Stimulated activated CD4-positive, alpha-beta T cell treated with anti-CD3 and anti-CD28 coated beads, Interleukin-4, amount 100 ng/mL, for 4 hours (primary cell): ENCODE data around the gene KCNMA1.

ENCODE experiments used
- DNase-seq, 2 experiments: peaks; one replicate each; pipeline ENCODE4 v3.0.0-alpha.2; 2020

The KCNMA1 gene

GRCh38 chr10:77386838-77387237 is 250.8 kb downstream of the KCNMA1 start:
- no peak for DNase-seq

GRCh38 chr10:77386365-77386764 is 251.2 kb downstream of the KCNMA1 start:
- no peak for DNase-seq

DNA sequence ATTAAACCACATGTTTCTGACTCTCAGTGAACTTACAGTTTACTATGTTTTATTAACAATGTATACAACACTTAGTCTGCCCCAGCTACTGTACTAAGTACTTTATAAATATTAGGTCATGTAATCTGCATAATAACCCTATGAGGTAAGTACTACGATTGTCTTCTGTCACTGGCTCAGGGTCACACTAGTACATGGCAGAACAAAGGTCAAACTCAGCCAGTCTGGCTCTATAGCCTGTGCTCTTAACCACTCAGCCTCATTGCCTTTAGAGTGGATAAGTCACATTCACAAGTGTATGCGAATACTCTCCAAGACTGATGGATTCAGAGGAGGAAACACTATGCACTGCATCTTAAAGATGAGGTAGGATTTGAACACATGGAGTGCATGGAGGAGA is 252.3 kb downstream of the KCNMA1 start:
- DNase-seq: no peak

DNA sequence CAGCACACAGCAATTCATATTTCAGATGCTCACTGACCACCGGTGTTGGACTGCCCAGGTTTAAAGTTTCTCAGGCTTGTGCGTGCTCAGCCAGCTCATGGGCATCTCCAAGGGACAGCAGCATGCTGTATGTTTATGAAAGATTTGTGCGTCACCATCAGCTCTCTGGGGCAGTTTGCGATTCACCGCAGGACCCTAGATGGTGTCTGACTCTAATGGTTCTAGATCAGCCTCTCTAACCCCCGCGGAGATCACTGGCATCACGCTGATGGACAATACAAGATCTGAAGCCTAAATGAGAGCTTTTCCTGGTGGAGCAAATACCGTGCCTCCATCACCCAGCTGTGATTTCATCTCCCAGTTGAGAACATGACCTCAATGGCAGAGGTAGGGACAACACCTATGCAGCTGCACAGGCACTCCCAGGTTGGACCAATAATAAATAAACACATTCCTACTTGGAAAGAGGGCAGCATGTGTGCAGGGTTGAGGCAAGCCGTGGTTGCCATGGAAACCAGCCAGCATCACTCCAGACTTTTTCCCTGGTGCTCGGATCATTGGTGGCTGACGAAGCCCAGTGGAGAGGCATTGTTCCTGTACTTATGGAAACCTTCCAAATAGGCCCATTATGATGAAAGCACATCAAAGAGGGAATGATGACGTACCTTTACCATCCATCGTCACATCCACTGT is 253.6 kb downstream of the KCNMA1 start:
- no peak for DNase-seq

GRCh38 chr10:77381750-77382149 is 255.9 kb downstream of the KCNMA1 start:
- DNase-seq: no peak

DNA sequence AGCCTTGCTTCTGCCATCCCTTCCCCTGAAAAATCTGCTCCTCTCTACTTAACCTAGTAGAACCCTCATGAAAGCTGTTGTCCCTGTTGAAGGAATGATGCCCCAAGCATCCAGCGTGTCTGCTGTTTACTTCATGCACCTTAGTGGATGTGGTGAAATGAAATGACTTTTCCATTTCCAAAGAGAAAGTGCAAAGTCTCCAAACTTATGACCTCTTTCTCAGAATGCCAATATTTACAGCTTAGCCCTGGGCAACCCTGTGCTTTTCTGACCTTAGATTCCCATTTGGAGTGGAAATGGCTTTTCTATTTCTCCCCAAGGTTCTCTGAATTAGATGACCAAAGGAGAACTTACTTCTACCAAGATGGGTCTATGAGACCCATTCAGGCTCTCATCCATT is 256.9 kb downstream of the KCNMA1 start:
- DNase-seq: no peak

GRCh38 chr10:77380191-77380590 is 257.4 kb downstream of the KCNMA1 start:
- no peak for DNase-seq

- no peak for DNase-seq
These were observed 258.9 kb downstream of the KCNMA1 start for GRCh38 chr10:77378366-77379349.

DNA sequence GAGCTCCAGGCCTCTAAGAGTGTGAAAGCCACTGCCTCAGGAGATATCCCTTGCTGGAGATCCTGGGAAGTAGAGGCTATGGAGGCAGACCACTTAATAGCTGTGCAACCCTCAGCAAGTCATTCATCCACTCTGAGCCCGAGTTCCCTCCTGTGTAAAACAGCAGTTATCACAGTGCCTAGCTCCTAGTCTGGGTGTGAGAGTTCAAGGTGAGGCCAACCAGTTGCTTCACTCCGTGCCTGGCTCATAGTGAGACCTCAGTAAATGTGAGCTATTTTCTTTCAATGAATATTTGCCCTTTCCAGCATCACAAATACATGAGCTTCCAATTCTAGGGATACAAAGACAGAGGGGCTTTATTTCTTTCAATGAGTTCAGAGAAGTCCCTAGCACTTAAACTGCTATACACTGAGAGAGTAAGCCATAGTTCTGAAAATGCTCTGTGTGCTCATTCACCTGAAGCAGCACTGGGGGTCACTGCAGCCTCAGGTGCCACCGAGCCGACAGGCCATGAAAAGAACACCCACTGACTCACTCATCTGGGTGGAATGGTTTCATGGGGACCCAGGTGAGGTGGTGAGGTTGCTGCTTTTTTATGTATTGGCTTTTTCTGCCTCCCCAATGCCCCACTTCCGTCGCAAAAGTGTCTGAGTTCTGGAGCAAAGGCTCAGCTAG is 259.8 kb downstream of the KCNMA1 start:
- no peak for DNase-seq

DNA sequence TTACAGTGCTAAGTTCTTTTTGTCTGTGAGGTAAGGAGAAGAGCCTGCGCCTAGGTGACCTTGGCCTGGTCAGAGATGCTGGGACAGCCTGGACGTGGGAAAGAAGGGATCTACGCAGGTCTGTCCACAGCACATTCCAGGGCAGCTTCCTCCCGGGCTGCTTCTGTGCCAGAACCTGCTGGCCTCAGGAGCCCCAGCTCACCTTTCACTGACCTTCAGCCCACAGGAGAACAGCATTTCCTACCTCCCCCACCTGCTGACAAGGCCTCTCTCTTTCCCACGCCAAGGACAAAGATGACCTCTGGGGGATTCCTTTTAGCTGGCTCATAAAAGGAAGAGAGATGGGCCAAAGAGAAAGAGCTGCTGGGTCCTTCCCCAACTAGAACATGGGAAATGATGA is 260.6 kb downstream of the KCNMA1 start:
- no peak for DNase-seq

DNA sequence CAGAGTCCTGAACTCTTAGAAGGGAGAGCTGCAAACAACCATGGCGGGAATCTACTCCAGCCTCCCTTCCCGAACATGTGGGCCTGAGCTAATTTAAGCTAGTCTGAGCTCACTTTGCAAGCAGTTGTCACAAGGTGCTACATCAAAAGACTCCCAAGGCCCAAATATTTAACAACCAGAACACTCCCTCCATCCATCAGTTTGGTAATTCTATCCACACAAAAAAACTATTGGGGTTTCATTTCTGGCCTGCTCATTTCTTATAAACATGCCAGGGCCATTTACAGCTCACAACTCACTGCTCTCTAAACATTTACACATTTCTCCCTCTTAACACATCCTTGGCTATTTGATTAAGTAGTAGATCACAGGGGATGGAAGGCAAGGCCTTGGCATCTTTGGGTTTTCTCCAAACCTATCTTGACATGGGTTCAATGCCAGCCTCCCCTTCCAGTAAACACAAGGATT is 263.4 kb downstream of the KCNMA1 start:
- DNase-seq: no peak

DNA sequence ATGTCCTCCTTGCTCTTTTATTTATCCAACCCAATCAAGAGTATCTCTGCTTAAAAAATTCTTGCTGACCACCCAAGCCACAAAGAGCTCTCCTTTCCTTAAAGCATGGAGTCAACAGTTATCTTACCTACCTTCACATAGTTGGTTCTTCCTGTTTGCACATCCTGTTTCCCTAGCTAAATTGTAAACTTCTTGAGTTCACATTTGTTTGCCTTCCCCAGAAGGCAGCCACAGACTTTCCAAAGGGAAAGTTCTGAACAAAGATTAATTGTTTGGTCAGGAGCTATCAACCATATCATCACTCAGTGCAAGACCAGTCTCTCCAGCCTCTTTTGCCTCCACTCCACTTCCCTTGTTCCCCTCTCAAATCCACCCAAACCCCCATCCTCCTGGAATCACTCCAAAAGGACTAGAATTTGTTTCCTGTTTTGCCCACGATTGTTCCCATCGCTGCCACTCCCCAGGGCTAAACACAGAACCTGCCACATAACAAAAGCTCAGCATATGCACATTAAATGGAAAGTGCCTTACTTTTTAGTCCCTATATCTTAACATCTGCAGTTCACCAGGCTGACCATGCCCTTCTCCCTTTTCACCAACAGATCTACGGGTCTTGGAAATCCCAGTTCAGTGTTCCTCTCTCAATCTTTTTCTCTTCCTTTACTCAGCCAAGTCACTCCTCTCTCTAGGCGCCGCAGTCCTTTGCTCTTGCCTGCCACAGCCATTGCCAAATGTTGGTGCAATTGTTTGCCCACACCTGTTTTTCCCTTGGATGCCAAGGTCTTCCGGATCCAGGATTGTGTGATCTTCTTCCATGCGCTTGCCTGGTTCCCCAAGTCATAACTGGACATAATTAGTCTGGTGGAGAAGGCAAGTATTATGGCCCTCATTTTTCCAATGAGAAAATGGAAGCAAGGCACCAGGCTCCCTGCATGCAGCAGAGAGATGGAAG is 265.5 kb downstream of the KCNMA1 start:
- DNase-seq: no peak

DNA sequence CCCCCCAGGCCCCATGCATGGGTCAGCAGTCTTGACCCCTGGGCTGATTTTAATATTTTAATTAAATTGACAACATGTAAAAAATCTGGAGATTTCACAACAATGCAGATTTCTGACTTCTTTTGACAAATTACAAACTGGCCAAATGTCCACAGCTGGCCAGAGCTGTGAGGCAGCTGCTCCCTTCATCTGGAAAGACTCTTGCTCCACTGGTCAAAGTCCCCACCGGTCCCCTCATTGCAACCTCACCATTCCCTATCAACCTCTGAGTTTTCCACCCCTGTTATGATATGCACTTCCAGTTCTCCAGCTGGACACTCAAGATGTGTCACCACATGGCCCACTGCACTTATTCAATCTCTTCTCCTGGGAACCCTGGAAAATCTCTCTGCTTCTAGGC is 266.2 kb downstream of the KCNMA1 start:
- DNase-seq: no peak

GRCh38 chr10:77368006-77368405 is 269.6 kb downstream of the KCNMA1 start:
- DNase-seq: no peak

- no peak for DNase-seq
These were observed 274.4 kb downstream of the KCNMA1 start for GRCh38 chr10:77363210-77363609.

GRCh38 chr10:77361831-77362230 is 275.8 kb downstream of the KCNMA1 start:
- no peak for DNase-seq

DNA sequence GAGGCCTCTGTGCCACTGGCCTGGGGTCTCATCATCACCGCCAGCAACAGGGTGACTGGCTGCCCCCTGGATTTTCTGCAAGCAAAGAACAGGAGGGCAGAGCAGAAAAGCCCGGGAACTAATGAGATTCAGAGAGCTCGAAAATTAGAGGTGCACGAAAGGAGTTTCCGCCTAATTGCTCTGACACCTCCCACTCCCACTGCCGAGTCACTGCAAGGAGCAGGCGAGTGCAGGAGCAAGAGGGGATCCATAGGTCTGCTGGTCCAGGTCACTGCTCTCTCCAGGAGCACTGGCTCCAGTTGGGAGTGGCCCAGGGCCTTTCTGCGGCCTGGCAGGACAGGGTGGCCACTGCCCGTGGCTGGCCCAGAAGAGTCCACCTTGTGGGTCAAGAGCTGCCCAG is 276.2 kb downstream of the KCNMA1 start:
- DNase-seq: no peak

DNA sequence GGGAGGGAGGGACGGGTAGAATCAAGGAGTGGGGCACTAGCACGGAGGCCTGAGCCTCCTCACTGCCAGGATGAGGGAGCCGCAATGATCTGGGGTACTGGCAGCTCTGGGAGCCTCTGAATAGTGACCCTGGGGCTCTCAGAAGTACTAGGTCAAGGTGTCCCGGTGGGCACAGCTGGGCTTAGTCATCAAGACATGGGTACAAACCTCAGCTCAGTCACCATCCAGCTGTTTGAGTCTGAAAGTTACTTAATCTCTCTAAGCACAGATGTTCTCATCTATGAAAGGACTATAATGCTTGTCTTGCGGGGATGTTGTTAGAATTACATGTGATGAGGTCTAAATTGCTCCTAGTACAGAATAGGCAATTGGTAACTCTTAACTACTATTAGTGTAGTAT is 276.8 kb downstream of the KCNMA1 start:
- no peak for DNase-seq

DNA sequence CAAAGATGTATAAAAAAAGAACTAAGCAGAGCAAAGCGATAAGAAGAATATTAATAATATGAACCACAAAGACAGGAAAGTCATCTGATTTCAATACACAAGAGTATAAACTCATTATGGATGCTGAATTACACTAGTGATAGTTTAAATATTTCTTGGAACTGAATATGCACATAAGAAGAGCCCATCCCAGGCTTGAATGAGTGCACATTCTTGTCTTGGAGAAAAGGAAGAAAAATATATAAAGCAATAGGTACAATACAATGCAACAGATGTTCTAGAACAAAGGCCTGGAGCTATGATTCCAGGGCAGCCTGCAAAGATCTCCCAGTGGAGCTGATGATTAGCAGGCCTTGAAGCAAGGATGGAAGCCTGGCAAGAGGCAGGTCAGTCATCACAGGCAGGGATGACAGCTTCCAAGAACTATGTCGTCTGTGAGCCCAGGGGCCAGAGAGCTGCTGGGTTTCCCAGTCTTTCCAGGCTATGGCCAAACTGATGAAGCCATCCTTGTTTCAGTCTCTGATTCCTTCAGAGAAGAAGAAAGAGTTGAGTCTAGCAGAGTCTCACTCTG is 277.6 kb downstream of the KCNMA1 start:
- DNase-seq: no peak

DNA sequence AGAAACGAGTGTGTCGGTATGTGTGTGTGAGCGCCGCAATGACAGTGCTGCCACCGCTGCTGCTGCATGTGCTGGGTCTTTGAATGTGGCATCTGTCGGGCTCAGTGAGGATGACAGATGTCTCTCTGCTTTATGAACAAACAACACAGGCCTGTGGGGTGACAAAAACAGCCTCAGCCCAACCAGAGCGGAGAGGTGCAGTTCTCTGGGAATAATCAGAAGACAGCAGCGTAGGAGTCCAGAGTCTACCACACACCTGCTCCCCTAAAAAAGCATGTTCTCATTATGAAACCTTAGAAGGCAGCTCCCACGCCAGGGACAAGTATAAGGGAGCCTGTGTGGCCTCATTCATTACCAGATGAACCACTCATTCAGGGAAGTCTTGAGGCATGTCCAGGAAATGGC is 278.3 kb downstream of the KCNMA1 start:
- DNase-seq: no peak

DNA sequence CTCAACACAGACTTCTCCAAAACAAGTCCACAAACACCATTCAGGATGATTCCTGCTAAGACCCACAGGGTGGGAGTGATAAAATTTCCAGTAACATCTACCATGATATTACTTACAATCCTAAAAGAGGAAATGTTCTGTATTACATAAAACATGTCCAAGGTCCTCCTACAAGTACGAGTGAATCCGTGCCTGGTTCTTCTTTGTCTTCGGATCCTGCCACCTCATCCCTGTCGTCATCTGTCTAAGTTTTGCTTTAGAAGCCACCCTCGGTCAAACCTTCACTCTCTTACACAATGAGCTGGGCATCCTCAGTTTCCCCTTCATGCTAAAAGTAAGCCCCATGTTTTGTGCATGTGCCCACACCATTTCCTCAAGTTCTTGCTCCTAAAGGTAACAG is 279.0 kb downstream of the KCNMA1 start:
- no peak for DNase-seq
